ENCODE results near the gene FCMR.

The FCMR gene

DNA sequence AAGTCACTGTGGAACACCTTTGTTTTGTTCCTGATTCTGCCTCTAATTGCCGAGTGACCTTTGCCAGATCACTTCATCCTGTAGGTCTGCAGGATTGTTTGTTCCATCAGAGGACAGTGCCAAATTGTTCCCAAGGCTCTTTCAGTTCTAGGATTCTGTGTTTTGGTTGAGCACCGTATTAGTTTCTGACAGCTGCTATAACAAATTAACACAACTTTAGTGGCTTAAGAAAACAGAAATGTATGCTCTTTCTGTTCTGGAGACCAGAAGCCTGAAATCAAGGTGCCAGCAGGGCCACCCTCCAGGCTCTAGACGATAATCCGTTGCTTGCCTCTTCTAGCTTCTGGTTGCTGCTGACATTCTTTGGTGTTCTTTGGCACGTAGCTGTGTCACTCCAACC is 27.9 kb upstream of the FCMR start:
- no peak for DNase-seq

DNA sequence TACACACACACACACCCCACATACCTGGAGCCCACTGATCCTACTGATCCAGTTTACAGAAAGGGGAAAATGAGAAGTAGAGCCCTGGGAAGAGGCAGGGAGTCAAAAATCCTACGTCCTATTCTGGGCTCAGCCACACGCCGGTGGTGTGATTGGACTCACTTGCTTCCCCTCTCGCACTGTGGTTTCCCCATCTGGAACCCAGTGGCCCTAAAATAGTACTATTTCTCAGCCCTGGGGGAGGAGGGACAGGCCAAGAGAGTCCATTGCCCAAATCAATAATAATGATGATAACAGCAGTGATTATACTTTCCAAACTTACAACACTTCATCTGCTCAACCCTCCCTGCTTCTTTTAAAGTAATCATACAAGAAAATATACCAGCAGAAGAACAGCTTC is 27.5 kb upstream of the FCMR start:
- DNase-seq = no peak

DNA sequence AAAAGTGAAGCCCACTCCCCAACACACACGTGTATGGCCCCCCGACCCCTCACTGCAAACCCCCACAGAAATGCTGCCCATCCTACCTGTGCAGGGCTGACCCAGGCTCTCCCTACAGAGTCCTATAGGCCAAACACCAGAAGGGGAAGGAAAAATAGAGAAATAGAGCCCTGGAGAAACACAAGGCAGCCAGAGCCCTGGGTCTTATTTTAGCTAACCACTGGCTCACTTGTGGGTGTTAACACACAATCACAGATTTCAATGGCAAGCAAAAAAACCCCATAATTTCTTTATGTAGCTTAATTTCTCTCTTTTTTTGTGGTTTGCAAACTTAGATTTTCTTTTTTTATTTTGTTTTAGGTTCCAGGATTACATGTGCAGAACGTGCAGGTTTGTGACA is 25.5 kb upstream of the FCMR start:
- DNase-seq = no peak

DNA sequence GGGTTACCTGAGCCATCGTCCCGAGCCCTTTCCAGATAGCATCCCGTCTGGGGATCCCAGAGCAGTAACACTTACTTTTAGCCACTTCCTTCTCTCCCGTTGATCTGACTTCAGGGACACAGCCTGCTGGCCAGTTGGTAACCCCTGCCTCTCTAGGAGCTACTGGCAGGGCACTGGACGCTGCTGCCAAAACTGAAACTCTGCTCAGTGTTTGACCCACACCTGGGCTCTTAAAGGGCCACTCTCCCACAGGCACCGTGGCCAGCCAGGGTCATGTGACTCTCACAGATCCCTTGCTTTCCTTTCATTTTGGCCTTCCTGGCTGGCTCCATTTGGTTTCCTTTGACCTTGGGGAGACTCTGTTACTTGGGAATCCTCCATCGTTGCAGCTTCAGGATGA is 24.5 kb upstream of the FCMR start, which contains the start of gene PIGR:
TSS of gene PIGR (minus strand) at position 206 of the 400 bp plus-strand sequence. CDS start 5,935 bp downstream, outside the sequence.
- no peak for DNase-seq

DNA sequence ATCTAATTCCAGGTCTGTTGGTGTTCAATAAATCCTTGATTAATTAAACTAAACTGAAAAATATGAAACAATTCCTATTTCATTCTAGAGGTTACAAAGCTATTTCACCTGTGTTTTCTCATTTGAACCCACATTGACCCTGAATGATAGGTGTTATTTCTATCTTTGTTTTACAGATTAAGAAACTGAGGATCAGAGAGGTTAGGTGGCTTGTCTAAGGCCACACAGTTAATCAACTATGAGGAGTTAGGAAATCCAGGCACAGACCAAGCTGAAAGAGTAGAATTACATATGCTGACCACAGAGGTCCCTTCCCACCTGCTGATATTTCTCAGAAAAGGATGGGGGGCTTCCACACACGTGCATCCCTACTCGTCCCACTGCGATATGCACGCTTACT is 24.0 kb upstream of the FCMR start:
- DNase-seq = no peak

DNA sequence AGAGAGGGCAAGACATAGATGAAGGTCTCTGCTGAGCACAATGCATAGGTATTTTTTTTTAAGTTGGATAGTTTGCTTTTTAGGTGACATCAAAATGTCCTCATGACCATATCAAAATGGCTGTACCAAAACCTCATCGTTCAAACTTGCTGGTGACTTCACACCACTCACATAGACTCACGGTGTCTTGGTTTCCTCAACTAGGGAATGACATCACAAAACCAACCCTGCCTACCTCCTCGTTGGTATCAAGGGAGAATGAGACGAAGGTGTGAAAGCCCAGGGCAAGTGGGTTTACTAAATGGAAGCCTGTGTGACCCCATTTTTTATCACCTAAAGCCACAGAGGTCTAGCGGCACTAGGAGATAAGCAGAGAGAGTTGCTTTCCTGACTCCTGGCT is 23.0 kb upstream of the FCMR start:
- peak; percentile 23 for DNase-seq

DNA sequence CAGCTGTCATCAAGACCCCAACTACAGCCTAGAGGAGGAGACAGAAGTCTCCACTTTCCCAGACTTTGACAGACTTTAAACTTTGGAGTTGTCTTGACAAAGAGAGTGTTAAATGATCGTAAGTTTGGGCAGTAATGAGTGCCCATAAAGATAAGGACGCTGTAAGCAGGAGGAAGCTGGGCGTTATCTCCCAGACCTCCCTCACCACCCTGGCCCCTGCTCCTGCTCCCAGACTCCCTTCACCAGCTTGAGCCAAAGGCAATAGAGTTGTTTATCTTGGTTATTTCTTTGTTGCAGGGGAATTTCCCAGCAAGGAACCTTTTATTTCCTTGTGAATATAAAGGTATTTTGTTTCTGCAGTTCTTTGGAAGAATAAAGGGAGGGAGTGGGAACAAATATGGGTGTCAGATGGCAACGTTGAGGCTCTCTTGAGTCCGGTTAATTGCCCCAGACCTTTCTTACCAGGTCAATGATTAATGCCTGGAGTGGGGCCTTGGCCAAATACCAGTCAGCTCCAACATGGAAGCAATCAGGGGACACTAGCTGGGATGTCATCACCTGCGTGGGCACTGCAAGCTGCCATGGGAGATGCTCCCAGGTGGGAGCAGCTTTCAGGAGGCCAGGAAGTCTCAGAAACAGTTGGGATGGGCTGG is 20.2 kb upstream of the FCMR start:
- no peak for DNase-seq

DNA sequence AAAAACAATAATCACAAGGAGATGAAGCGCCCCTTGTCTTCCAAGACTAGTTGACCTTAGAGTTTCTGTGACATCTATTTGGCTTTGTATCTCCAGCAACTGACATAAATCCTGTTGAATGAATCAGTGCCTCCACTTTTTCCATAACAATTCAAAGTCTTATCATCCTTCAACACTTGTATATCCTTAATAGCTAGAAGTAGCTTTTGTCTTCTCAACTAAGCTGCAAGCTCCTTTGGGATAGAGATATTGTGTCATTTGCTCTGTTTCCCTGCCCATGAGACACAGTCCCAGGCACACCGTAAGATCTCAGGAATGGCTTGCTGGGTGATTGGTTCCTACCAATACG is 18.8 kb upstream of the FCMR start:
- no peak for DNase-seq

DNA sequence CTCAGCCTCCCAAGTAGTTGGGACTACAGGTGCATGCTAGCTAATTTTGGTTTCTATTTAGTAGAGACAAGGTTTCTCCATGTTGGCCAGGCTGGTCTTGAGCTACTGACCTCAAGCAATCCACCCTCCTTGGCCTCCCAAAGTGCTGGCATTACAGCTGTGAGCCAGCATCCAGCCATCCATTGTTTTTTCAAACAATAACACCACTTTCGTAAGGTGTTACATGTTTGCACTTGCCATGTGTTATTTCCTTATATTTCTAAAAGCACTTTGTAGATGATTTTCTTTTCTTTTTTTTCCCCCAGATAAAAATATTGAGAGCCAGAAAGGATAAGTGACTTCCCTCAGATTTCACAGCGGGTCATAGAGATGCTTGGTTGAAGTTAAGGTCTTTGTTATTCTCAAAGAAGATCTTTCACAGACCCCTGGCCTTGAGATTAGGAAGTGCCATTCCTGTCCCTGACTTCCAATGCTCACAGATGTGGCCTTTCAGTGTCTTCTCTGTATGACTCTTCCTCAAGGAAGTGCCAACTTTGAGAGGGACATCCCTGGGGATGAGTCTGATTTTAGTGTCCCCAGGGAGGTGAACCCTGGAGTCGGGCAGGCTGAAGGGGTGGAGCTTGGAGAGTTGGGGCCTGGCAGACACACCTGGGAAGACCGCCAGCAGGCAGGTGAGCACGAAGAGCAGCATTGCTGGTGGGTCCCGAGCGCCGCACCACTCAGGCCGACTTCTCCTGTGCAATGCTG is 18.3 kb upstream of the FCMR start:
- DNase-seq = no peak

DNA sequence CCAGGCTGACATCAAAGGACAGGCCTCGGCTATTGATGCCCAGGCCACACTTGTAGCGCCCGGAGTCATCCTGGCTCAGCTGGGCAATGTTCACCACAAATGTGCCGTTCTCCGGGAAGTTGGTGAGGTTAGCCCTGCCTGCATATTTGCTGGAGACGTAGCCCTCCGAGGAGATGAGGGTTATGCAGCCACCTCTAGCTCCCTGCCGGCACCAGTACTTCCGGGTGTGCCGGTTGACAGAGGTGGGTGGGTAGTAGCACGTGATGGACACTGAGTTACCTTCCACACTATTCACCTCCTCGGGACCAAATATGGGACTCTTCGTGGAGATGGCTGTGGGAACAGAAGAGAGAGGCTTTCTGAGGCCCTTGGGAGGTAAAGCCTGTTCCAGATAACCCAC is 17.4 kb upstream of the FCMR start:
- no peak for DNase-seq

DNA sequence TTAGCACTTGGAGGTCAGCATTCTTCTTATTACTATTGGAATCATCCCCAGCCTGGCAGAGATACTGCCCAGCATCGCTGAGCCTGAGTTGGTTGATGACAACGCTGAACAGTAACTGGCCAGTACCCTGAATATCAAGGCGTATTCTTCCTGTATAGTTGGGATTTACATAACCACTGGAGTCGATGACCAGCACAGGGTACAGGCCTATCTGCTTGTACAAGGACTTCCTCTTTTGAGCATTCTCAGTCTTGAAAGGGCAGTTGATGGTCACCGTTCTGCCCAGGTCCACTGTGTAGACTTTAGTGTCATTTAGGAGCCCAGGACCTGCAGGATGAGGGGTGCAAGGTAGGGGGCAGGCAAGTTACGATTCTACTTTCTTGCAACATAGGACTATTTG is 15.7 kb upstream of the FCMR start:
- DNase-seq = no peak

DNA sequence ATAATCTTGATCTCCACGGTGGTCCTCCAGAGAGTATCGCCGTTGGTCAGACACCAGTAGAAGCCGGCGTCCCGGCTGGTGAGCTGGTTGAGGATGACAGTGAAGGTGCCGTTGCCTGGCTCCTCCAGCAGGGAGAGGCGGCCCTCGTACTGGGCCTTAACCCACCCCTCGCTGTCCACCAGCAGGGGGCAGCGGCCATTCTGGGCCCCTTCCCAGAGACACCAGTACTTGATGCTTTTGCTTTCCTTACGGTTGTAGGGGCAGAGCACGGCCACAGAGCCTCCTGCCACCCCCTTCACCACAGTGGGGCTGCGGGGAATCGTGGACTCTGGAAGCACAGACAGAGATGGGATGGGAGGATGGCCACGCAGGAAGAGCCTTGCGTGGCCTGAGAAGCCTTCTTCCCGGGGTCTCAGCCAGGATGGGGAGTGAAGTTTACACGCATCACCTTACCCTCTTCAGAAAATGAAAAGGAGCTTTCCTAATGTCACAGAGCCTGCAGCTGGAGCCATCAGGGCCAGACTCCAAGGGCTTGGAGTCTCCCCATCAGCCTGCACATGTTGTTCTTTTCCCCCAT is 13.8 kb upstream of the FCMR start:
- peak; percentile 38 for DNase-seq

DNA sequence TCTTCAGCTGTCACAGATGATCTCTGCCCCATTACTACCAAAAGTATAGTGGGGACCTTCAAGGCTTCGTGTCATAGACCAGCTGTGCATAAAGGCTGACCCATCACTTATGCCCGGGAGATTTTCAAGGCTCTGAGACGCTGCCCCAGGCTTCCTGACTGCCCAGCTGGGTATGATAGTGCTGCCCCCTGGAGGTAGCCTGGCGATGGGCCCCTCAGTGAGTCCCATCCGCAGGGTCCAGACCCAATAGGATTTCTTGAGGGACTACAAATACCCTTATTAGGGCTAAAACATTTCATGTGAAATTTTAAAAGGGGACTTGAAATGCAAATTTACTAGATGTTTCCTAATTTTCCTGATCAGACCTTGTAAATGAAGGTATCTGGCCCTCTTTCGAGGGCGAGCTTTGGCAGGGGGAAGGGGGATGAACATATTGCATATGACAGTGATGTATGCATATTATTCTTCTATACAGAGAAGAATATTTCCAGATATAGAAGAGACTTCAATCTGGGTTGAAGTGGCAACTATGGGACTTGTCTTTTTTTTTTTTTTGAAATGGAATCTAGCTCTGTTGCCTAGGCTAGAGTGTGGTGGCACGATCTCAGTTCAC is 11.7 kb upstream of the FCMR start:
- peak; percentile 78 for DNase-seq

DNA sequence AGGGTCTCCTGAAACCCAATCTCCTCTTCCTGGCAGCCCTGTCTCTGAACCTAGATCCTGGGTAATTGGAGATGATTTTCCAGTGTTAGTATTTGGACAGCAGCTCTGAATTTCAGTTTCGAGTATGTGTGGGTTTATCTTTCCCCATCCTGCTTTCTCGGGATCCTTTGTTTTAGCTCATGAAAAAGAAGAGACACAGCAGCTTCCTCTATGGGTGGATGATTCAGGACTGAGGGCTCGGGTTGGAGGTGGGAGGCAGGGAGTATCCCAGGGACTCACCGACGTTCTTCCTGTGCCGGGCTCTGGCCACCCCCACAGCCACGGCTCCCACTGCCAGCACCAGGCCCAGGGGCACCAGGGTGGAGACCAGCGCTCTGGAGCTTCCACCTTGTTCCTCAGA is 10.4 kb upstream of the FCMR start:
- no peak for DNase-seq

DNA sequence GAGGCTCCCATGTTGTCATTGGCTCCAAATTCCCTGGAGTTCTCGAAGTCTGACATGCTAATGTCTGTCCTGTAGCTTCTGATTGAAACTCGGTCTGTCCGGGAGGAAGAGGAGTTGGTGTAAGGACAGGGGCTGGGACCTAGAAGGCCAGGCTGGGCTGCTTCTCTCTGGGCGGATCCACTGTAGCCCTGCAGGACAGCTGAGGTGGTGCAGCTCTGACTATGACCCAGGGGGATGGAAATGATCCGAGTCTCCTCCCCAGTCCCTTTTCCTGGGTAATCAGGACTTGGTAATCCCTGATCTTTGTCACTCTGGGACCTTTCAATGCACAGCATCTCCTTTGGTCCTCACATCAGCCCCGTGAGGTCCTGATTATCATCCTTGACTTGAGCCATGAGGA is 10.0 kb upstream of the FCMR start:
- DNase-seq = no peak

DNA sequence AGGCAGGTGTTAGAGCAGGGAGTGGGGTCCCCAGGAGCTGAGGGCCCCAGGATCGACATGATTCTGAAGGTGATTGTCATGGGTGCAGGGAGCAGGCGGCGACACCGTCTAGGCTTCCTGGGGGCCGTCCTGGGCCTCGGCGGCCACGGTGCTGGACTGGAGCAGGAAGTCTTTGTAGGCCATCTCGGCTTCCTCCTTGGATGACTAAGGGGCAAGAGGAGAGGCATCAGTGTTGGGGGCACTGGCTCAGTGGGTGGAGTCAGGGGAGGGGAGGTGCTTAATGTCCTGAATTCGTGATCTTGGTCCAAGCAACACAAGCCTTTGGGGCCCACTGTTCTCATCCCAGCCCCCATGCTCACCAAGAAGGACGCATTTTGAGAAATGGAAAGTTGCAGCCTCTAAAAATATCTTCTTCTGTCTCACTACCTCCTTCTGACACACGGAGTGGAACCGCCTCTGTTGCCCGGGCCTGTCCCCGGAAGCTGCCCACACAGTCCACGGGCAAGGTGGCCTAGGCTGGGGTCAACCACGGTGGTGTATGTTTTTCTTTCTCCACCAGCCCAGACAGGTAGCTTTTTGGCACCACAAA is 8.6 kb upstream of the FCMR start:
- peak; percentile 35 for DNase-seq

DNA sequence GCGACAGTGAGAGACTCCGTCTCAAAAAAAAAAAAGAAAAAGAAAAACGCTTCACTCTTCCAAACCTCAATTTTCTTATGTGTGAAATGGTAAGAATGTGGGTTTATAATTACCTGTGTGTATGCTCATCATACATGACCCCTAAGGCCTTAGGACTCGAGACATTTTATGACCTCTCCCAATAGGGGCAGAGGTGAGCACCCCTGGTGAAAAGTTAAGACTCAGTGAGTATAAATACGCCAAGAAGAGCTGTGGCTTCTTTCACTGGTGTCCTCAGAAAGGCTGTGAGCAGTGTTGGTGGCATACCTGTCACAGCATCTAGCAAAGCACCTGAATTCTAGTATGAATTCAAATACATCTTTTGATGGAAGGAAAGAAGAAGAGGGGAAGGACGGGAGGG is 7.8 kb upstream of the FCMR start:
- DNase-seq = no peak

DNA sequence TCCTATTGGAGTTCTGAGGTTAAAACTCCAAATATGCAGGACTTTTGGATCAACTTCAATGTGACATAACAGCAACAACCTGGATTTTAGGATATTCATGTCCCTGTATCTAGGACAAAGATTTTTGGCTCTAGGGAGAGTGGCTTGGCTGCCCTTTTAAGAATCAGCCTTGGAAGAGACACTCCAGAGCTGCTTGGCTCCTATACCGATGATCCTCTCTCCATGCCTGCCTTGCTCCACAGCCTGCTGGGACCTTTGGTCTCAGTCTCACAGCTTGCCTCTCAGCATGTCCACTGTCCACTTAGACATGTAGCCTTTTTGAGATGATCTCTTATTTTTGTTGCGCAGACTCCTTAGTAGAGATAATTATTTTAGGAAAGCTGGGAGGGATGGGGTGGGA is 4.5 kb upstream of the FCMR start:
- no peak for DNase-seq

DNA sequence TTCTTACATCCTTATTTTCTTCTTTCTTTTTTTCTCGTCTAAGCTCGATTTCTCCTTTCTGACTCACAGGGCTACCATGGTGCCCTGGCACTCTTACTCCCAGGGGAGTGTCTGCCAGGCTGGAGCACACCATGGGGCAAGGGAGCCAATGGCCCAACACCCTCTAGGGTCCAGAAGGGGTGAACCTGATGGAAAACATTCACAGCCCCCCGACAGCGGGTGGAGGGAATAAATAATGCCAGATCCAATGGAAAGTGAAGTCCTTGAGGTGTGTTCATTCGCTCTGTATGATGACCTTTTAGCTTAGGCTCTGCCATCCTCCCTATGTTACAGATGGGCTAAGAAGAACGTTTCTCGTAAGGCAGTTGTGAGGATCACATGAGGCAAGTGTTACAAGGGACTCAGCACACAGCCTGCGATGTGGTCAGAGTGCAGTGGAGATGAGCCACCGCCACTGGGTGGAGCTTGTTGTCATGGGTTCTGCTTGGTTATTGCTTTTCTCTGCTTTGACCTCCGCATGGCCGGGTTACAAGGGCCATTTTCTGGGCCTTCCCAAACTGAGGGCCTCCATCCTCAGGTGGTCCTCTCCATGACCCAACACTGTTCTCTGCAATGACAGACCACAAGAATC is 3.5 kb upstream of the FCMR start:
- peak; percentile 78 for DNase-seq

DNA sequence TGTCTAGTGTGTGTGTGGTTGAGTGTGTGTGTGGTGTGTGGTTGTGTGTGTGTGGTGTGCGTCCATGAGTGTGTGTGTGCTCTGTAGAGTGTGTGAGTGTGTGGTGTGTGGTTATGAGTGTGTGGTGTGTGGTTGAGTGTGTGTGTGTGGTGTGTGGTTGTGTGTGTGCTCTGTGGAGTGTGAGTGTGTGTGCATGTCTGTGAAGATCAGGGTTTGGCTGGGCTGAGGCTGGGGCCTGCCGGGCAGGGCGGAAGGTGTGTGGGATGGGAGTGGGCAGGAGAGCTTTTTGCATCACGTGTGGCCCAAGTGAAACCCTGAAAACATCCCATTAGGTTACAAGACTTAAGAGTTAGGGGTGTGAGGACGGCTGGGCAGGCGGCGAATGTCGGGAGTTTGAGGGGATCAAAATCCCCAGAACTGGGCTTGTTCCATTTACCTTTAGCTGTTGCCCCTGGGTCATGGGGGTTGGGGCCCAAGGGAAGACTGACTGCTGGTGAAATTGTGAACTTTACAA is 2.9 kb upstream of the FCMR start:
- peak; percentile 51 for DNase-seq

DNA sequence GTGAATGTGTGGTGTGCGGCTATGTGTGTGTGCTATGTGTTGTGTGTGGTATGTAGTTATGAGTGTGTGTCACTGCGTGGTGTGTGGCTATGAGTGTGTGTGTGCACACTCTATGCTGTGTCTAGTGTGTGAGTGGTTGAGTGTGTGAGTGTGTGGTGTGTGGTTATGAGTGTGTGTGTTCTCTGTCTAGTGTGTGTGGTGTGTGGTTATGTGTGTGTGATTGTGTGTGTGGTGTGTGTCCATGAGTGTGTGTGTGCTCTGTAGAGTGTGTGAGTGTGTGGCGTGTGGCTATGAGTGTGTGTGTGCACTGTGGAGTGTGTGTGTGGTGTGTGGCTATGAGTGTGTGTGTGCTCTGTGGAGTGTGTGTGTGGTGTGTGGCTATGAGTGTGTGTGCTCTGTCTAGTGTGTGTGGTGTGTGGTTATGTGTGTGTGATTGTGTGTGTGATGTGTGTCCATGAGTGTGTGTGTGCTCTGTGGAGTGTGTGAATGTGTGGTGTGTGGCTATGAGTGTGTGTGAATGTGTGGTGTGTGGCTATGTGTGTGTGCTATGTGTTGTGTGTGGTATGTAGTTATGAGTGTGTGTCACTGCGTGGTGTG is 2.3 kb upstream of the FCMR start:
- DNase-seq = peak; percentile 28

All from CD4-positive, alpha-beta T cell treated with Interleukin-21 for 1 hour (primary cell).